Lung (tissue), 12 donors: ENCODE measurements around the gene ASTN2. TPM values are rescaled to one million over a fixed set of nuclear protein-coding genes. Genes with fewer than 3 reads are reported as not detected.

Experiments used
- ATAC-seq: fragments of 200-7000 bp; cut with Tn5 transposase; one replicate; pipeline ENCODE4 v1.9.1; 2020; ENCODE audit warnings: moderate number of reproducible peaks; ENCODE audit not compliant: insufficient read depth, low FRiP score
- DNase-seq, 3 donors: peaks; one replicate each; pipeline ENCODE4 v3.0.0-alpha.2; 2013 to 2017
- H3K27ac ChIP-seq, 2 donors: one replicate each; pipeline ENCODE4 v1.5.1; 2013; ENCODE audit warnings: mild to moderate bottlenecking in 2 of 2, moderate library complexity in 2 of 2, control low read depth in 1 of 2, inconsistent platforms in 1 of 2, low read depth in 1 of 2, low read length in 1 of 2
- H3K27me3 ChIP-seq, 3 donors: one replicate each; pipeline ENCODE4 v1.5.1; 2013; ENCODE audit warnings: low read length in 2 of 3; ENCODE audit not compliant: control insufficient read depth in 3 of 3, insufficient read depth in 3 of 3
- H3K36me3 ChIP-seq, 4 donors: one replicate each; pipeline ENCODE4 v1.5.1; 2013; ENCODE audit warnings: low read length in 4 of 4, mild to moderate bottlenecking in 1 of 4, moderate library complexity in 1 of 4; ENCODE audit not compliant: control insufficient read depth in 4 of 4, insufficient read depth in 4 of 4
- H3K4me1 ChIP-seq, 5 donors: one replicate each; pipeline ENCODE4 v1.5.1; 2013; ENCODE audit warnings: low read length in 5 of 5, mild to moderate bottlenecking in 2 of 5, moderate library complexity in 1 of 5; ENCODE audit not compliant: control insufficient read depth in 5 of 5, insufficient read depth in 5 of 5
- H3K4me3 ChIP-seq: one replicate; pipeline ENCODE4 v1.5.1; 2013; ENCODE audit warnings: mild to moderate bottlenecking, control low read depth, moderate library complexity
- H3K9ac ChIP-seq, 2 donors: one replicate each; pipeline ENCODE4 v1.5.1; 2013; ENCODE audit warnings: low read length in 2 of 2, control low read depth in 1 of 2; ENCODE audit not compliant: insufficient read depth in 1 of 2
- H3K9me3 ChIP-seq, 4 donors: one replicate each; pipeline ENCODE4 v1.5.1; 2013; ENCODE audit warnings: low read length in 3 of 4, mild to moderate bottlenecking in 1 of 4, moderate library complexity in 1 of 4; ENCODE audit not compliant: control insufficient read depth in 4 of 4, insufficient read depth in 3 of 4
- WGBS, 2 donors: extraction: QIAGEN DNeasy Blood & Tissue Kit; methylation state at CpG; one replicate each; pipeline ENCODE4 v1.1.7; 2013; 5-methylcytosine and 5-hydroxymethylcytosine counted together
- polyA plus RNA-seq, 2 donors: library from polyadenylated mRNA; stranded (reverse); fragments of 200-250 nt; gene quantifications; one replicate each; pipeline ENCODE4 v1.2.1, GENCODE V29; 2013
- total RNA-seq, 2 donors: library from RNA; depleted of rRNA in 1 of 2; stranded (reverse); fragments of >200 nt in 1 of 2; gene quantifications; one replicate each; pipeline ENCODE4 v1.2.1, GENCODE V29; 2014 to 2021
- TF ChIP-seq, protein P1 (sequence below): IDR thresholded peaks from 2 replicates; pipeline ENCODE4 v1.5.1; 2012; ENCODE audit warnings: mild to moderate bottlenecking; ENCODE audit errors: control extremely low read depth, extremely low read depth
- donor health status: control.
- donor health status: control.
- donor health status: Bipolar disorder and iron deficiency.
- donor health status: healthy.
- donor health status: DM: yes; HTN: yes; CAD: no.

Gene ASTN2
- total and polyA plus RNA-seq, 4 donors, result 1.4 to 7.0 (median 3.3) TPM

DNA sequence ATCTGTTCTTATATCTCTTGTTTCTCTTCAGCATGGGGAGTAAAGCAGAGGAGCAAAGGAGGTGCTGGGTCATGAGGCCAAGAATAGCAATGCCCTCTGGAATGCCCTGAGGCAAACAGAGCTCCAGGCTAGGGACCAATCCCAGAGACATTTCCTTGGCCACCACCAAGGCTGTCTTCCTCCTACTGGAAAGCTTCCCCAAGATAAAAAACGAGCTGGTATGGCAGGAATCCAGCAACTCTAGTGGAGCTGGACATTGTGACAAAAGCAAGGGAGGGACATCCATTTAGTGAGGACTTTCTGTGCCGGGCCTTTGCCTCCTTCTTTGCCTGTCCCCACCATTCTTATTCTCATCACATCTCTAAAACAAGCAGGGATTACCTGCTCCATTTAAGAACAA is 161.6 kb downstream of the ASTN2 start:
- no peak for ATAC-seq
- no peaks in the 10 kb centered on the region for H3K4me1 ChIP-seq
- H3K27ac ChIP-seq, result no peak overlapping the region
- H3K27me3 ChIP-seq, result peaks cover 0 to 2% (median 0%) of the 10 kb centered on the region in 3 donors
- H3K4me3 ChIP-seq, result no peak overlapping the region
- no peaks in the 10 kb centered on the region for H3K36me3 ChIP-seq
- no peak for DNase-seq
- peaks cover 0 to 1% (median 0%) of the 10 kb centered on the region in 4 donors for H3K9me3 ChIP-seq
- WGBS, 2 donors, result 31 to 62% methylated on average over 2 of the region's 2 CpGs
- TF ChIP-seq, protein P1, sequence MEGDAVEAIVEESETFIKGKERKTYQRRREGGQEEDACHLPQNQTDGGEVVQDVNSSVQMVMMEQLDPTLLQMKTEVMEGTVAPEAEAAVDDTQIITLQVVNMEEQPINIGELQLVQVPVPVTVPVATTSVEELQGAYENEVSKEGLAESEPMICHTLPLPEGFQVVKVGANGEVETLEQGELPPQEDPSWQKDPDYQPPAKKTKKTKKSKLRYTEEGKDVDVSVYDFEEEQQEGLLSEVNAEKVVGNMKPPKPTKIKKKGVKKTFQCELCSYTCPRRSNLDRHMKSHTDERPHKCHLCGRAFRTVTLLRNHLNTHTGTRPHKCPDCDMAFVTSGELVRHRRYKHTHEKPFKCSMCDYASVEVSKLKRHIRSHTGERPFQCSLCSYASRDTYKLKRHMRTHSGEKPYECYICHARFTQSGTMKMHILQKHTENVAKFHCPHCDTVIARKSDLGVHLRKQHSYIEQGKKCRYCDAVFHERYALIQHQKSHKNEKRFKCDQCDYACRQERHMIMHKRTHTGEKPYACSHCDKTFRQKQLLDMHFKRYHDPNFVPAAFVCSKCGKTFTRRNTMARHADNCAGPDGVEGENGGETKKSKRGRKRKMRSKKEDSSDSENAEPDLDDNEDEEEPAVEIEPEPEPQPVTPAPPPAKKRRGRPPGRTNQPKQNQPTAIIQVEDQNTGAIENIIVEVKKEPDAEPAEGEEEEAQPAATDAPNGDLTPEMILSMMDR, result no peak
- no peak overlapping the region for H3K9ac ChIP-seq

DNA sequence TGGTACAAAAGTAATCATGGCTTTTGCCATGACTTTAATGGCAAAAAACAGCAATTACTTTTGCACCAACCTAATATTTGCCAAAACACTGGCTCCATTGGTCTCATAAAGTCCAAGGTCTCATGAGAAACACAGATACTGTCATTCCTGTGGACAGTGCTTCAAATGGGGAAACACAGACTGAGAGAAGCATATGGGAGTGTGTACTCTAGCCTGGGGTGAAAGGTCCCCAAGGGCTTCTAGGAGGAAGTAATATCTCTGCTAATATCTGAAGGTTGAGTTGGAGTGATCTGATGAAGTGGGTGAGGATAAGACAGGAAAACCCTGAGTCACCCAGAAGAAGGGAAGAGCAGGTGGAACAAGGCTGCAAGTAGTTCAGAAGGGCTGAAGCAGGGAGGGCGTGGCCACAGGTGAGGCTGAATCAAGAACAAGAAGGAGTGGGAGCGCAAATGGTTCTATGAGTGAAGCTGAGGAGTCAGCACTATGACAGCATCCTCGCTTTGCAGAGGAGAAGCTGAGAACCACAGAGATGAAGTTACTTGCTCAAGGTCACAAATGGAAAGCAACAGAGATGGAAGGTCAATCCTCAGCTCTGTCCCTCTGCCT is 164.1 kb downstream of the ASTN2 start:
- Histone ChIP-seq H3K4me1 (no peaks in the 10 kb centered on the region), H3K27ac (no peak overlapping the region), H3K36me3 (no peaks in the 10 kb centered on the region), H3K4me3 (no peak overlapping the region), H3K9me3 (peaks cover 0 to 1% (median 0%) of the 10 kb centered on the region in 4 donors), H3K9ac (no peak overlapping the region), H3K27me3 (peaks cover 0 to 2% (median 0%) of the 10 kb centered on the region in 3 donors)
- WGBS, 2 donors, result 83 to 85% methylated on average over 3 of the region's 3 CpGs
- ATAC-seq (no peak), DNase-seq (no peak)
- TF ChIP-seq, protein P1, result no peak

DNA sequence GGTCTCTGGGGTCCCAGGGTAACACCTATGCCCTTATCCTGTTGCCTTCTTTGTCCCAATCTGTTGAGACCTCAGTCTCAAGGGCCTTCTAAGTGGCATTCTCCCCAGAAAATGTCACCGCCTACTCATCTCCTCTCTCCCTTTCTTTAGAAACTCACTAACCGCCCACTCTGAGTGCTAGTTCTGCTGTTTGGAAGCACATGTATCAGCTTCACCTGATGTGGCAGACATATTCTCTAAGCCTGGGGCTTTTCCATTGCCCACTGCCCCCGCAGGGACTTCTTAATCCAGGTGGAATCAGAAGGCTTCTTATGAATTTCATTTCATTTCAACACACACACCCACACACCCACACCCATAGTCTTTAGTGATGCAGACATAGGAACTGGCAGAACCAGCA is 165.1 kb downstream of the ASTN2 start:
- no peak for ATAC-seq
- no peak overlapping the region for H3K4me3 ChIP-seq
- peaks cover 0 to 1% (median 0%) of the 10 kb centered on the region in 4 donors for H3K9me3 ChIP-seq
- no peaks in the 10 kb centered on the region for H3K4me1 ChIP-seq
- no peak for DNase-seq
- H3K27me3 ChIP-seq, result peaks cover 0 to 2% (median 0%) of the 10 kb centered on the region in 3 donors
- no peak overlapping the region for H3K27ac ChIP-seq
- H3K36me3 ChIP-seq, result no peaks in the 10 kb centered on the region
- TF ChIP-seq, protein P1, result no peak
- 82 to 91% methylated on average over 3 of the region's 3 CpGs for WGBS, 2 donors
- H3K9ac ChIP-seq, result no peak overlapping the region

DNA sequence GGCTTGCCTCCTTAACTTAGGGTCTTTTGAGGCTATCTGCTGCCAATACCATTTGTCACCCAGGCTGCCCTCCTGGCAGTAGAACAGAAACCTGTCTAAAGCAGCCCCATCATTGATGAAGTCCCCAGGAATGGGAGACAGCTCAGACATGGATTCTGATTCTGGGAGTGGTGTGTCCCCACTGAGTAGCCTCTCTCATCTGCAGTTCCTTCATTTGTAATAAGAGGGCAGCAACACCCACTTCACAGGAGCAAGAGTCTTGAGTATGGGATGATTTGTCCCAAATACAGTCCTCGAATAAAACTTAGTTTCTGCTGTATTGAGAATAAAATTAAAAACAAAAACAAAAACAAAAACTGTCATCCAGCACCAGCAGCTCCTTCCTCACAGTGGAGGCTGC is 167.6 kb downstream of the ASTN2 start:
- Histone ChIP-seq H3K36me3 (no peaks in the 10 kb centered on the region), H3K27me3 (peaks cover 0 to 2% (median 0%) of the 10 kb centered on the region in 3 donors), H3K27ac (no peak overlapping the region), H3K9ac (no peak overlapping the region), H3K4me1 (no peaks in the 10 kb centered on the region), H3K9me3 (no peaks in the 10 kb centered on the region), H3K4me3 (no peak overlapping the region)
- ATAC-seq (no peak), DNase-seq (peak in 2 of 3 donors; percentile 19 to 30)
- TF ChIP-seq, protein P1, result no peak
- WGBS, 2 donors, result 54 to 74% methylated on average over 1 of the region's 1 CpG
